Mesothelial cell of epicardium (in vitro differentiated cells): ENCODE data around the gene CPN2. TPM values are rescaled to one million over a fixed set of nuclear protein-coding genes. Genes with fewer than 3 reads are reported as not detected.

Experiments used
- DNase-seq, 2 experiments: peaks; one replicate each; pipeline ENCODE4 v3.0.0; 2021; ENCODE audit warnings: low spot score in 2 of 2; ENCODE audit not compliant: unreplicated experiment in 2 of 2
- H3K27ac Mint-ChIP-seq: 2 replicates; pipeline ENCODE4 v1.8.0; 2021; ENCODE audit warnings: mixed read lengths
- H3K27me3 Mint-ChIP-seq: 2 replicates; pipeline ENCODE4 v1.8.0; 2021; ENCODE audit warnings: low read depth, mixed read lengths
- H3K36me3 Mint-ChIP-seq: 2 replicates; pipeline ENCODE4 v1.8.0; 2021; ENCODE audit warnings: mixed read lengths
- H3K4me1 Mint-ChIP-seq: 2 replicates; pipeline ENCODE4 v1.8.0; 2021; ENCODE audit warnings: mixed read lengths
- H3K4me3 Mint-ChIP-seq: 2 replicates; pipeline ENCODE4 v1.8.0; 2021; ENCODE audit warnings: mild to moderate bottlenecking, moderate library complexity, mixed read lengths
- H3K9me3 Mint-ChIP-seq: 2 replicates; pipeline ENCODE4 v1.8.0; 2021; ENCODE audit warnings: mixed read lengths
- total RNA-seq: library from RNA; stranded (reverse); gene quantifications from 3 replicates; pipeline ENCODE4 v1.2.1, GENCODE V29; 2021
- TF ChIP-seq, protein P1 (sequence below): fragments of 200-600 bp; sonication (generic); IDR thresholded peaks from one replicate; pipeline ENCODE4 v1.5.0; 2021; ENCODE audit warnings: antibody characterized with exemption; ENCODE audit not compliant: unreplicated experiment

The CPN2 gene, protein sequence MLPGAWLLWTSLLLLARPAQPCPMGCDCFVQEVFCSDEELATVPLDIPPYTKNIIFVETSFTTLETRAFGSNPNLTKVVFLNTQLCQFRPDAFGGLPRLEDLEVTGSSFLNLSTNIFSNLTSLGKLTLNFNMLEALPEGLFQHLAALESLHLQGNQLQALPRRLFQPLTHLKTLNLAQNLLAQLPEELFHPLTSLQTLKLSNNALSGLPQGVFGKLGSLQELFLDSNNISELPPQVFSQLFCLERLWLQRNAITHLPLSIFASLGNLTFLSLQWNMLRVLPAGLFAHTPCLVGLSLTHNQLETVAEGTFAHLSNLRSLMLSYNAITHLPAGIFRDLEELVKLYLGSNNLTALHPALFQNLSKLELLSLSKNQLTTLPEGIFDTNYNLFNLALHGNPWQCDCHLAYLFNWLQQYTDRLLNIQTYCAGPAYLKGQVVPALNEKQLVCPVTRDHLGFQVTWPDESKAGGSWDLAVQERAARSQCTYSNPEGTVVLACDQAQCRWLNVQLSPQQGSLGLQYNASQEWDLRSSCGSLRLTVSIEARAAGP
- total RNA-seq: not detected in 3 replicates

DNA sequence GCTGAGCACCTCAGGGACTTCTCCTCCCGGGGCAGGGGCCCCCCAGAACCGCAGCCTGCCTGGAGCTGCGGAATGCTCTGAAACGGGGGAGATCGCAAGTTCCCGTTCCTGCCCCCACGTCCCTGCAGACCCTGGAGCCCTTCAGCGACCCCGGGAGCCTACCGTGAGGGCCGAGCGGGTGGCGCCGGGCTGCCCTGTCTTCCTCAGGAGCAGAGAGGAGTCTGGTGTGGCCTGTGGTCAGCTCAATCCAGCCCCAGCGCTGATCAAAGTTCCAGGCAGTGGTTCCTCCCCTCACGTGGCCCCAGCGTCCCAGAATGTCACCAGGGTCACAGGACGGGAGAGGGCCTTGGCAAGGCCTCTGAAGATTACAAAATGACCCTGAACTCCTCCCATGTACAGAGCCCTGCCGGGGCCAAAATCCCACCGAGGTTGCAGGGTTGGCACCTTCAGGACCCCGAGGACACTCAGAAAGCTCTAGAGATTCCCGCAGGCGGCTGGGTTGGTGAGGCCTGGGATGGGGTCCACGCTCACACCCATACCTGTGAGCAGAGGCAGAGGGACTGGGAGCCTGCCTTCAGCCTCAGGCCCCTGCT, at the start of gene CPN2:
Gene CPN2, minus strand, starts transcription at position 249 of the 593 bp plus-strand sequence. CDS start 8,626 bp downstream, outside the sequence.
- no peak for DNase-seq
- Mint-ChIP-seq H3K27ac (no peak within 1 kb of the TSS), H3K4me1 (no peaks in the 10 kb centered on the region), H3K36me3 (no peaks in the 10 kb centered on the region), H3K9me3 (no peaks in the 10 kb centered on the region), H3K27me3 (peaks cover 9% of the 10 kb centered on the region), H3K4me3 (no peak within 1 kb of the TSS)
- TF ChIP-seq, protein P1, sequence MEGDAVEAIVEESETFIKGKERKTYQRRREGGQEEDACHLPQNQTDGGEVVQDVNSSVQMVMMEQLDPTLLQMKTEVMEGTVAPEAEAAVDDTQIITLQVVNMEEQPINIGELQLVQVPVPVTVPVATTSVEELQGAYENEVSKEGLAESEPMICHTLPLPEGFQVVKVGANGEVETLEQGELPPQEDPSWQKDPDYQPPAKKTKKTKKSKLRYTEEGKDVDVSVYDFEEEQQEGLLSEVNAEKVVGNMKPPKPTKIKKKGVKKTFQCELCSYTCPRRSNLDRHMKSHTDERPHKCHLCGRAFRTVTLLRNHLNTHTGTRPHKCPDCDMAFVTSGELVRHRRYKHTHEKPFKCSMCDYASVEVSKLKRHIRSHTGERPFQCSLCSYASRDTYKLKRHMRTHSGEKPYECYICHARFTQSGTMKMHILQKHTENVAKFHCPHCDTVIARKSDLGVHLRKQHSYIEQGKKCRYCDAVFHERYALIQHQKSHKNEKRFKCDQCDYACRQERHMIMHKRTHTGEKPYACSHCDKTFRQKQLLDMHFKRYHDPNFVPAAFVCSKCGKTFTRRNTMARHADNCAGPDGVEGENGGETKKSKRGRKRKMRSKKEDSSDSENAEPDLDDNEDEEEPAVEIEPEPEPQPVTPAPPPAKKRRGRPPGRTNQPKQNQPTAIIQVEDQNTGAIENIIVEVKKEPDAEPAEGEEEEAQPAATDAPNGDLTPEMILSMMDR: no peak

DNA sequence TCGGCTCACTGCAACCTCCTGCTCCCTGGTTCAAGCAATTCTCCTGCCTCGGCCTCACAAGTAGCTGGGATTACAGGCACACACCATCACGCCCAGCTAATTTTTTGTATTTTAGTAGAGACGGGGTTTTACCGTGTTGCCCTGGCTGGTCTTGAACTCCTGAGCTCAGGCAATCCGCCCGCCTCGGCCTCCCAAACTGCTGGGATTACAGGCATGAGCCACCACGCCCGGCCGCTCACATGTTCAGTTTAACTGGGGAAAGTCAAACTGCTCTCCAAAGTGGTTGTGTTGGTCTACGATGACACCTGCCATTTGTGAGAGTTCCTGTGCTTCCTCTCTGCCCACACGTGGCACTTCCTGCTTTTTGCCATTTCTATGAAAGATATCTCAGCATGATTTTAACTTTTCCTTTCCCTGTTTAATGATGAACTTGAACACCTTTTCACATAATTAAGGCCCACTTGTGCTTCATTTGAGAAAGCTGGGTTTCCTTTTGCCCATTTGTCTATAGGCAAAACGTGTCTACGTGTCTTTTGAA, 48.8 kb upstream of the CPN2 start:
- peaks cover 16% of the 10 kb centered on the region for H3K4me1 Mint-ChIP-seq
- no peak for DNase-seq
- H3K9me3 Mint-ChIP-seq: no peaks in the 10 kb centered on the region
- TF ChIP-seq, protein P1: no peak
- H3K4me3 Mint-ChIP-seq: no peak overlapping the region
- H3K27me3 Mint-ChIP-seq: no peaks in the 10 kb centered on the region
- H3K27ac Mint-ChIP-seq: no peak overlapping the region
- no peaks in the 10 kb centered on the region for H3K36me3 Mint-ChIP-seq

DNA sequence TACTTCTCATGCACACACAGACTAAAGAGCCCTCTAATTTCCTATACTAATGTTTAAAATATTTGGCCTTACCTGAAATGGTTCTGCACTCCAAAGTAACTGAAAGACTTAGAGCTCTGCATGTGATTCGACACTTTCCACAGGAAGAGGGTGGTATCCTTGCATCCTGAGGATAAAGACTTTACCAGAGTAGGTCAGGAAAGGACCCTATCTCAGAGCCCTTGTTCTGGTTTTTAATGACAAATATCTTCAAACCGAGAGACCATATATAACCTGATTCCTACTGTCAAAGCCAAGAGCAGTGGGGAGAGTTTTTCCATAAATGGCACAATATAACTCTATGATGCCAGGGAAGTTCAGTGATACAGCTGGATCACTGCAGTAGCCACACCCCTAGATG, 48.0 kb upstream of the CPN2 start, which contains the start of gene GP5:
Gene GP5, minus strand, starts transcription at position 101 of the 400 bp plus-strand sequence. CDS start 984 bp downstream, outside the sequence.
- Mint-ChIP-seq H3K27ac (no peak within 1 kb of the TSS), H3K4me1 (peaks cover 22% of the 10 kb centered on the region), H3K36me3 (no peaks in the 10 kb centered on the region), H3K9me3 (no peaks in the 10 kb centered on the region), H3K27me3 (no peaks in the 10 kb centered on the region), H3K4me3 (no peak within 1 kb of the TSS)
- TF ChIP-seq, protein P1: no peak
- DNase-seq: no peak

DNA sequence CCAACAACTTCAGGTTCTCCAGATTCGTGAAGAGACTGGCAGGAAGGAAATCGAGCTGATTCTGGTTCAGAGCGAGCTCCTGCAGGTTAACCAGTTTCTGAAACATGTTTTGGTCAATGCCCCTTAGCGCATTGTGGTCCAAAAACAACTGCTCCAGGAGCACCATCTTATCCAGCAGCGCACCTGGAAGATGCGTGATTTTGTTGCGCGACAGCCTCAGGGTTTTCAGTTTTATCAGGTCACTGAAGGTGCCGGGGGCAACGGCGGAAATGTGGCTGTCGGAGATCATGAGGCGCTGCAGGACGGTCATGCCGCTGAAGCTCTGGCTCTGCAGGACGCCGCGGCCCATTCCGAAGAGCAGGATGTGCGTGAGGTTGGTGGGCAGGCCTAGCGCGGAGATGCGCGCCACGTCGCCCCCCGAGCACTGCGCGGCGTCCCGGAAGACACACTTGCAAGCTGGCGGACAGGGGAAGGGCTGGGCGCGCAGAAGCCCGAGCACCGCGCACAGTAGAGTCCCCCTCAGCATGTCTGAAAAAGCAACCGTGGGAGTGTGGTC, 46.7 kb upstream of the CPN2 start:
- TF ChIP-seq, protein P1: no peak
- Mint-ChIP-seq H3K27me3 (no peaks in the 10 kb centered on the region), H3K4me3 (no peak overlapping the region), H3K27ac (no peak overlapping the region), H3K4me1 (peaks cover 22% of the 10 kb centered on the region), H3K36me3 (no peaks in the 10 kb centered on the region), H3K9me3 (no peaks in the 10 kb centered on the region)
- no peak for DNase-seq

DNA sequence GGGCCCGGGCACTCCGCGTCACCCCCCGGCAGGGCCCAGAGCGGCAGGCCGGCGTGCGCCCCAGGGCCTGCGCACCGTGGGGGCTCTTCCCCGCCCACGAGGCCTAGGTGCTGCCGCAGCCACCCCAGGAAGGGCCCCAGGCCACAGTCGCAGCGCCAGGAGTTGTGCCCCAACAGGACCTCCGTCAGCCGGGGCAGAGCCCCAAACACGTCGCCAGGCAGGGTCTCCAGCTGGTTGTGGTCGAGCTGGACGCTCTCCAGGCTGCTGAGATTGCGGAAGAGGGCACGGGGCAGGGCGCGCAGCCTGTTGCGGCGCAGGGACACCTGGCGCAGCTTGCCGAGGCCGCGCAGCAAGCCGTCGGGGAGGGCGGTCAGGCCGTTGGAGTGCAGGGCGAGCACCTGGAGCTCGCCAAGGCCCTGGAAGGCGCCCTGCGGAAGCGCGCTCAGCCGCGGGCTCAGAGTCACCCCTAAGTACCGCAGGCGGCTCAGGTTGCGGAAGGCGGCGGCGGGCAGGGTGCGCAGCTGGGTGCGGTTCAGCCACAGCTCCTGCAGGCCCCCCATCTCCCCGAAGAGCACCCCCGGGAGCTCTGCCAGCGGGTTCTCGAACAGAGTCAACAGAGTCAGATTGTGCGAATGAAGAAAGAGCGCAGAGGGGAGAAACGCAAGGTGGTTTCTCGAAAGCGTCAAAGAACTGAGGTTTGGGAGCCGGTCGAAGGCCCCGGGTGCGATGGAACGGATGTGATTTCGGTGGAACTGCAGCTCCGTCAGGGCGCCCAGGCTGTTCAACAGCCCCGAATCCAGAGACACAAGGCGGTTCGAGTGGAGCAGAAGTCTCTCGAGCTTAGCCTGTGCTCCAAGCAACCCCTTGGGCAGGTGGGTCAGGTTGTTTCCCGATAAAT, 46.0 kb upstream of the CPN2 start:
- H3K4me3 Mint-ChIP-seq: no peak overlapping the region
- H3K27me3 Mint-ChIP-seq: no peaks in the 10 kb centered on the region
- peaks cover 22% of the 10 kb centered on the region for H3K4me1 Mint-ChIP-seq
- H3K9me3 Mint-ChIP-seq: no peaks in the 10 kb centered on the region
- DNase-seq: no peak
- TF ChIP-seq, protein P1: no peak
- no peaks in the 10 kb centered on the region for H3K36me3 Mint-ChIP-seq
- H3K27ac Mint-ChIP-seq: no peak overlapping the region
